Right lobe of liver (tissue), 6 donors: Measurements from ENCODE around the gene TMEM8B. TPM values are rescaled to one million over a fixed set of nuclear protein-coding genes. Genes with fewer than 3 reads are reported as not detected.

ENCODE experiments used
- ATAC-seq, 4 donors: fragments of 200-7000 bp; cut with Tn5 transposase; one replicate each; pipeline ENCODE4 v1.9.1; 2020; ENCODE audit warnings: mild to moderate bottlenecking in 4 of 4, moderate library complexity in 4 of 4
- DNase-seq, 3 donors: peaks; one replicate each; pipeline ENCODE4 v3.0.0-alpha.2; 2020
- H3K27ac ChIP-seq, 3 donors: fragments of 200-600 bp; one replicate each; pipeline ENCODE4 v1.8.0; 2022
- H3K27me3 ChIP-seq, 2 donors: fragments of 200-600 bp; one replicate each; pipeline ENCODE4 v1.8.0; 2022
- H3K36me3 ChIP-seq, 4 donors: fragments of 200-600 bp; sonication (generic) in 1 of 4; one replicate each; pipeline versions ENCODE4 v1.5.1 to v1.8.0; 2017 to 2022; ENCODE audit warnings: control low read depth in 1 of 4
- H3K4me1 ChIP-seq, 4 donors: fragments of 200-600 bp; sonication (generic) in 1 of 4; one replicate each; pipeline versions ENCODE4 v1.5.1 to v1.8.0; 2017 to 2022; ENCODE audit warnings: control low read depth in 1 of 4
- H3K4me3 ChIP-seq, 3 donors: fragments of 200-600 bp; one replicate each; pipeline ENCODE4 v1.8.0; 2022
- H3K9me3 ChIP-seq, 4 donors: fragments of 200-600 bp; sonication (generic) in 1 of 4; one replicate each; pipeline versions ENCODE4 v1.5.1 to v1.8.0; 2017 to 2022; ENCODE audit warnings: control low read depth in 1 of 4
- CTCF ChIP-seq, 4 donors: fragments of 200-600 bp in 3 of 4; fragments of 450-650 bp in 1 of 4; IDR thresholded peaks; one replicate each; pipeline versions ENCODE4 v1.5.1 to v1.8.0; 2016 to 2022; ENCODE audit warnings: antibody characterized with exemption in 4 of 4, mild to moderate bottlenecking in 2 of 4
- POLR2A ChIP-seq: fragments of 450-650 bp; IDR thresholded peaks from one replicate; pipeline ENCODE4 v1.6.1; 2017; ENCODE audit warnings: antibody characterized with exemption, mild to moderate bottlenecking
- WGBS: methylation state at CpG from one replicate; pipeline ENCODE4 v1.1.6; 2018; ENCODE audit warnings: low coverage, low lambda C conversion rate; ENCODE audit not compliant: insufficient coverage; ENCODE audit errors: missing lambda C conversion rate; 5-methylcytosine and 5-hydroxymethylcytosine counted together
- intact Hi-C, 2 donors: fragments of 100-400 bp; cut with DNase I; formaldehyde crosslinking; loops; one replicate each; pipeline versions ENCODE4 v1.11.2 to v1.14.1; 2022
- total RNA-seq, 6 experiments: library from RNA; depleted of rRNA in 2 of 6; stranded (reverse); fragments of >200 nt in 2 of 6; fragmentation: NEBNext Ultra II Directional in 3 of 6; extraction: Animal tissue kit (Norgen Biotek cat#: 25700) in 3 of 6; gene quantifications; one replicate each; pipeline versions ENCODE4 v1.1.0 to v1.2.4, GENCODE V29; 2016 to 2023
- donor health status: DM: no; HTN: yes; CAD: no.
- donor health status: DM: no; HTN: no; CAD: no.
- donor health status: DM: no; HTN: no; CAD: no.
- donor health status: DM: no; HTN: yes; CAD: no.
- donor health status: DM: no; HTN: yes; CAD: no.

TMEM8B gene
- total RNA-seq, 6 experiments from 2014 or later, result 1.7 to 4.7 (median 3.5) TPM

- Histone ChIP-seq H3K4me1 (peaks cover 0 to 8% (median 7%) of the 10 kb centered on the region in 4 donors), H3K36me3 (no peaks in the 10 kb centered on the region), H3K27me3 (no peaks in the 10 kb centered on the region), H3K9me3 (no peaks in the 10 kb centered on the region), H3K4me3 (no peak overlapping the region), H3K27ac (no peak overlapping the region)
- DNase-seq (no peak), ATAC-seq (no peak)
- 50% methylated on average over 1 of the region's 3 CpGs for WGBS
- TF ChIP-seq POLR2A (no peak), CTCF (IDR thresholded peaks at IDR 0.05) (no peak)
- intact Hi-C loops, result no loop called here
These were observed 10.7 kb upstream of the TMEM8B start for GRCh38 chr9:35818341-35818740.

DNA sequence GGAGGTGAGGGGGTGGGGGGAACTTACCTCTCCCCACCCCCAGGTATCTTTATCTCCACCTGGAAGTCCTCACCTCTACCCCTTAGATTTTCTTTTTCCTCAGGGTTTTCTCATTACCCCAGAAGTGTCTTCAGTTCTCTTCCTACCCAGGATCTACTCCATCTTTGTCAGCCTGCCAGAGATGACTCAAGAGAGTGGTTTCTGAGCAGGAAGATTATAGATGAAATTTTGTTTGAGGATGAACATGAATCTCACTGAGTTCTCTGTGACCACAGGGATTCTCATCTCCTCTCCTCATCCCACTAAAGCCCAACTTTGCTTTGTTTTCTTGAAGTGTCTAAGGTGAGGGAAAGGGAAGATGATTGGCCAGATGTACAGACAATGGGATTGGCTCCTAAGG, 9.0 kb upstream of the TMEM8B start:
- H3K9me3 ChIP-seq, result no peaks in the 10 kb centered on the region
- TF ChIP-seq POLR2A (no peak), CTCF (IDR thresholded peaks at IDR 0.05) (no peak)
- H3K4me1 ChIP-seq, result no peaks in the 10 kb centered on the region
- no peak overlapping the region for H3K4me3 ChIP-seq
- H3K27me3 ChIP-seq, result no peaks in the 10 kb centered on the region
- no peak for DNase-seq
- H3K27ac ChIP-seq, result no peak overlapping the region
- no peaks in the 10 kb centered on the region for H3K36me3 ChIP-seq
- intact Hi-C loops, result loop anchor here in 1 of 2 donors (10.0 kb wide), 1 partner anchor 65 kb away; no protein-coding TSS in a partner anchor
- ATAC-seq, result no peak

- no peak for TF ChIP-seq POLR2A
- no peak for TF ChIP-seq CTCF (IDR thresholded peaks at IDR 0.05)
- no peaks in the 10 kb centered on the region for H3K27me3 ChIP-seq
- H3K4me3 ChIP-seq, result no peak overlapping the region
- no peak for DNase-seq
- H3K27ac ChIP-seq, result no peak overlapping the region
- H3K36me3 ChIP-seq, result no peaks in the 10 kb centered on the region
- no peak for ATAC-seq
- intact Hi-C loops, result loop anchor here in 1 of 2 donors (10.0 kb wide), 1 partner anchor 62 kb away; no protein-coding TSS in a partner anchor
- peaks cover 0 to 6% (median 0%) of the 10 kb centered on the region in 4 donors for H3K4me1 ChIP-seq
- no peaks in the 10 kb centered on the region for H3K9me3 ChIP-seq
These were observed 6.1 kb upstream of the TMEM8B start for GRCh38 chr9:35822926-35823325.

GRCh38 chr9:35826071-35826701, 2.8 kb upstream of the TMEM8B start:
- H3K4me3 ChIP-seq, result no peak overlapping the region
- peak; percentile 76 to 84 (median 79) for TF ChIP-seq CTCF (IDR thresholded peaks at IDR 0.05)
- TF ChIP-seq POLR2A, result no peak
- WGBS, result 29% methylated on average over 3 of the region's 4 CpGs
- no peaks in the 10 kb centered on the region for H3K9me3 ChIP-seq
- intact Hi-C loops, result loop anchor here in 1 of 2 donors (10.0 kb wide), 1 partner anchor 59 kb away; no protein-coding TSS in a partner anchor
- H3K27ac ChIP-seq, result no peak overlapping the region
- no peaks in the 10 kb centered on the region for H3K36me3 ChIP-seq
- H3K4me1 ChIP-seq, result peaks cover 0 to 19% (median 0%) of the 10 kb centered on the region in 4 donors
- no peak for DNase-seq
- ATAC-seq, result peak; percentile 65 to 74 (median 71)
- H3K27me3 ChIP-seq, result no peaks in the 10 kb centered on the region
